Lung (tissue), 12 donors: ENCODE results near the gene PLD4. TPM values are rescaled to one million over a fixed set of nuclear protein-coding genes. Genes with fewer than 3 reads are reported as not detected.

Experiments used
- ATAC-seq: fragments of 200-7000 bp; cut with Tn5 transposase; one replicate; pipeline ENCODE4 v1.9.1; 2020; ENCODE audit warnings: moderate number of reproducible peaks; ENCODE audit not compliant: insufficient read depth, low FRiP score
- DNase-seq, 3 donors: peaks; one replicate each; pipeline ENCODE4 v3.0.0-alpha.2; 2013 to 2017
- H3K27ac ChIP-seq, 2 donors: one replicate each; pipeline ENCODE4 v1.5.1; 2013; ENCODE audit warnings: mild to moderate bottlenecking in 2 of 2, moderate library complexity in 2 of 2, control low read depth in 1 of 2, inconsistent platforms in 1 of 2, low read depth in 1 of 2, low read length in 1 of 2
- H3K27me3 ChIP-seq, 3 donors: one replicate each; pipeline ENCODE4 v1.5.1; 2013; ENCODE audit warnings: low read length in 2 of 3; ENCODE audit not compliant: control insufficient read depth in 3 of 3, insufficient read depth in 3 of 3
- H3K36me3 ChIP-seq, 4 donors: one replicate each; pipeline ENCODE4 v1.5.1; 2013; ENCODE audit warnings: low read length in 4 of 4, mild to moderate bottlenecking in 1 of 4, moderate library complexity in 1 of 4; ENCODE audit not compliant: control insufficient read depth in 4 of 4, insufficient read depth in 4 of 4
- H3K4me1 ChIP-seq, 5 donors: one replicate each; pipeline ENCODE4 v1.5.1; 2013; ENCODE audit warnings: low read length in 5 of 5, mild to moderate bottlenecking in 2 of 5, moderate library complexity in 1 of 5; ENCODE audit not compliant: control insufficient read depth in 5 of 5, insufficient read depth in 5 of 5
- H3K4me3 ChIP-seq: one replicate; pipeline ENCODE4 v1.5.1; 2013; ENCODE audit warnings: mild to moderate bottlenecking, control low read depth, moderate library complexity
- H3K9ac ChIP-seq, 2 donors: one replicate each; pipeline ENCODE4 v1.5.1; 2013; ENCODE audit warnings: low read length in 2 of 2, control low read depth in 1 of 2; ENCODE audit not compliant: insufficient read depth in 1 of 2
- H3K9me3 ChIP-seq, 4 donors: one replicate each; pipeline ENCODE4 v1.5.1; 2013; ENCODE audit warnings: low read length in 3 of 4, mild to moderate bottlenecking in 1 of 4, moderate library complexity in 1 of 4; ENCODE audit not compliant: control insufficient read depth in 4 of 4, insufficient read depth in 3 of 4
- CTCF ChIP-seq: IDR thresholded peaks from 2 replicates; pipeline ENCODE4 v1.5.1; 2012; ENCODE audit warnings: mild to moderate bottlenecking; ENCODE audit errors: control extremely low read depth, extremely low read depth
- WGBS, 2 donors: extraction: QIAGEN DNeasy Blood & Tissue Kit; methylation state at CpG; one replicate each; pipeline ENCODE4 v1.1.7; 2013; 5-methylcytosine and 5-hydroxymethylcytosine counted together
- polyA plus RNA-seq, 2 donors: library from polyadenylated mRNA; stranded (reverse); fragments of 200-250 nt; gene quantifications; one replicate each; pipeline ENCODE4 v1.2.1, GENCODE V29; 2013
- total RNA-seq, 2 donors: library from RNA; depleted of rRNA in 1 of 2; stranded (reverse); fragments of >200 nt in 1 of 2; gene quantifications; one replicate each; pipeline ENCODE4 v1.2.1, GENCODE V29; 2014 to 2021
- donor health status: control.
- donor health status: control.
- donor health status: Bipolar disorder and iron deficiency.
- donor health status: healthy.
- donor health status: DM: yes; HTN: yes; CAD: no.

The PLD4 gene
- total and polyA plus RNA-seq, 4 donors, result 0.71 to 6.3 (median 0.88) TPM

GRCh38 chr14:104927432-104927816 lies 2.7 kb downstream of the PLD4 start:
- ATAC-seq (no peak), DNase-seq (no peak)
- WGBS, 2 donors, result 65 to 82% methylated on average over 9 to 10 of the region's 10 CpGs
- Histone ChIP-seq H3K9me3 (peaks cover 0 to 7% (median 2%) of the 10 kb centered on the region in 4 donors), H3K4me3 (no peak overlapping the region), H3K36me3 (no peaks in the 10 kb centered on the region), H3K9ac (no peak overlapping the region), H3K27me3 (no peaks in the 10 kb centered on the region), H3K4me1 (peaks cover 0 to 4% (median 0%) of the 10 kb centered on the region in 5 donors), H3K27ac (no peak overlapping the region)
- no peak for TF ChIP-seq CTCF

- TF ChIP-seq CTCF, result no peak
- ATAC-seq (no peak), DNase-seq (no peak)
- H3K36me3 ChIP-seq, result no peaks in the 10 kb centered on the region
- peaks cover 0 to 7% (median 2%) of the 10 kb centered on the region in 4 donors for H3K9me3 ChIP-seq
- 66 to 71% methylated on average over 8 of the region's 8 CpGs for WGBS, 2 donors
- H3K4me1 ChIP-seq, result peaks cover 0 to 7% (median 0%) of the 10 kb centered on the region in 5 donors
- H3K4me3 ChIP-seq, result no peak overlapping the region
- H3K27ac ChIP-seq, result no peak overlapping the region
- no peaks in the 10 kb centered on the region for H3K27me3 ChIP-seq
- no peak overlapping the region for H3K9ac ChIP-seq
Measured at GRCh38 chr14:104927901-104928300, 3.2 kb downstream of the PLD4 start.

DNA sequence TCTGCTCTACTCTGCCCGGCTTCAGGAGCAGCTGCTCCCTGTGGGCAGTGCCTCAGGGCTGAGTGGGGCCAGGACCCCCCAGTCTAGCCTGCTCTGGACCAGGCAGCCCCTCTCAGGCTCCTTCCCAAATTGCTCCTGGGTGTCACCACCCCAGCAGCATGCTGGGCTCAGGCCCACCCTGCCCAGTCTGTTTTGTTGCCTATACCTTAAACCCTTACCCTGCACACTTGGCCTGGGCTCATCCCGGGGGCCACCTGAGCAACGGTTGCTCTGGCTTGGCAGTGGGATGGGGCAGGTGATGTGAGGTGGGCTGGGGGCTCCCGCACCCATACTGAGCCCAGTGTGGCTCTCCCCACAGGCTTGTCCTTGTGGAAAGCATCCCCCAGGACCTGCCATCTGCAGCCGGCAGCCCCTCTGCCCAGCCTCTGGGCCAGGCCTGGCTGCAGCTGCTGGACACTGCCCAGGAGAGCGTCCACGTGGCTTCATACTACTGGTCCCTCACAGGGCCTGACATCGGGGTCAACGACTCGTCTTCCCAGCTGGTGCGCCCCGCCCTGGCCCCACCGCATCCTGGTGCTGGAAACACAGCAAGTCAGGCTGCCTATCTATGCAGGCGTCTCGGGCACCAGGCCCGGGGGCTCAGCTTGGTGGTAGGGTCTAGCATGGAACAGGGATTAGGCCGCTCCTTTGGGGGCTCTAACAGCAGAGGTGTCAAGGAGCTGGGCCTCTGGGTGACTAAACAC lies 3.9 kb downstream of the PLD4 start:
- Histone ChIP-seq H3K9ac (no peak overlapping the region), H3K27me3 (no peaks in the 10 kb centered on the region), H3K9me3 (peaks cover 0 to 7% (median 2%) of the 10 kb centered on the region in 4 donors), H3K4me1 (peaks cover 0 to 7% (median 0%) of the 10 kb centered on the region in 5 donors), H3K27ac (no peak overlapping the region), H3K4me3 (no peak overlapping the region), H3K36me3 (no peaks in the 10 kb centered on the region)
- ATAC-seq (no peak), DNase-seq (no peak)
- 86 to 90% methylated on average over 17 of the region's 17 CpGs for WGBS, 2 donors
- no peak for TF ChIP-seq CTCF
